ENCODE measurements around the gene BANK1. TPM values are rescaled to one million over a fixed set of nuclear protein-coding genes. Genes with fewer than 3 reads are reported as not detected.

BANK1 gene
- total RNA-seq, 1 experiment from 2014 or later = 2.2 TPM

DNA sequence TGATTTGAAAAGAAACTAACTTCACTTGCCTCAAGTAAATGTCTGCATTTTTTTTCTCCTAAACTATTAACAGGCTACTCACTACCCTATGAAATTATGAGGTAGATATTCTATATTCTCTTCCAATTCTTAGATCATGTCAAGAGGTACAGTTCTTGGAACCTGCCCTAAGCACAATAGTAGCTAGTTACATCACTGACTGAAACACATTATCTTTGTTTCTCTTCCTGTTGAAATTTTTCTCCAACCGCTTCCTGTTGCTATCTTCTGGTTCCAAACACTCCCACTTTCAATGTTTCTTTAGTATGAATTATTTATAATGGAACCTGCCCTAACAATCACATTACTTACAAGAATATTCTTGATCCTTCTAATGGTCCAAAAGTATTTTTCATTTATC lies 5.0 kb upstream of the BANK1 start:
- H2AFZ ChIP-seq = no peak overlapping the region
- ChIA-PET POLR2A (ENCODE audit: unreplicated experiment) (no interaction called here), CTCF (no interaction called here)
- H3K4me2 ChIP-seq = no peak overlapping the region
- no peak overlapping the region for H3K27ac ChIP-seq
- DNase-seq = no peak
- H3K9me2 ChIP-seq (ENCODE audit: insufficient read depth) = no peaks in the 10 kb centered on the region
- no peaks in the 10 kb centered on the region for H3K27me3 ChIP-seq (ENCODE audit: insufficient read depth, low read depth)
- no peaks in the 10 kb centered on the region for H4K20me1 ChIP-seq (ENCODE audit: insufficient read depth)
- no peaks in the 10 kb centered on the region for H3K79me2 ChIP-seq (ENCODE audit: low read depth)
- no peaks in the 10 kb centered on the region for H3K4me1 ChIP-seq (replicated peaks; ENCODE audit: insufficient read depth)
- intact Hi-C loops (cut with micrococcal nuclease; ENCODE audit: unreplicated experiment) = no loop called here
- H3K36me3 ChIP-seq (ENCODE audit: low read depth) = no peaks in the 10 kb centered on the region
- TF ChIP-seq, protein P1, sequence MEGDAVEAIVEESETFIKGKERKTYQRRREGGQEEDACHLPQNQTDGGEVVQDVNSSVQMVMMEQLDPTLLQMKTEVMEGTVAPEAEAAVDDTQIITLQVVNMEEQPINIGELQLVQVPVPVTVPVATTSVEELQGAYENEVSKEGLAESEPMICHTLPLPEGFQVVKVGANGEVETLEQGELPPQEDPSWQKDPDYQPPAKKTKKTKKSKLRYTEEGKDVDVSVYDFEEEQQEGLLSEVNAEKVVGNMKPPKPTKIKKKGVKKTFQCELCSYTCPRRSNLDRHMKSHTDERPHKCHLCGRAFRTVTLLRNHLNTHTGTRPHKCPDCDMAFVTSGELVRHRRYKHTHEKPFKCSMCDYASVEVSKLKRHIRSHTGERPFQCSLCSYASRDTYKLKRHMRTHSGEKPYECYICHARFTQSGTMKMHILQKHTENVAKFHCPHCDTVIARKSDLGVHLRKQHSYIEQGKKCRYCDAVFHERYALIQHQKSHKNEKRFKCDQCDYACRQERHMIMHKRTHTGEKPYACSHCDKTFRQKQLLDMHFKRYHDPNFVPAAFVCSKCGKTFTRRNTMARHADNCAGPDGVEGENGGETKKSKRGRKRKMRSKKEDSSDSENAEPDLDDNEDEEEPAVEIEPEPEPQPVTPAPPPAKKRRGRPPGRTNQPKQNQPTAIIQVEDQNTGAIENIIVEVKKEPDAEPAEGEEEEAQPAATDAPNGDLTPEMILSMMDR (conservative IDR thresholded peaks at IDR 0.05) = no peak
- TF ChIP-seq EZH2 (IDR thresholded peaks at IDR 0.05; ENCODE audit: low read depth) = no peak
- no TSS peak for BruUV-seq (replicated peaks)
- no peaks in the 10 kb centered on the region for H3K9me3 ChIP-seq (ENCODE audit: insufficient read depth, low read depth)
- no peaks in the 10 kb centered on the region for H3F3A ChIP-seq (ENCODE audit: insufficient read depth, low read depth)
- H3K4me3 ChIP-seq = no peak overlapping the region

DNA sequence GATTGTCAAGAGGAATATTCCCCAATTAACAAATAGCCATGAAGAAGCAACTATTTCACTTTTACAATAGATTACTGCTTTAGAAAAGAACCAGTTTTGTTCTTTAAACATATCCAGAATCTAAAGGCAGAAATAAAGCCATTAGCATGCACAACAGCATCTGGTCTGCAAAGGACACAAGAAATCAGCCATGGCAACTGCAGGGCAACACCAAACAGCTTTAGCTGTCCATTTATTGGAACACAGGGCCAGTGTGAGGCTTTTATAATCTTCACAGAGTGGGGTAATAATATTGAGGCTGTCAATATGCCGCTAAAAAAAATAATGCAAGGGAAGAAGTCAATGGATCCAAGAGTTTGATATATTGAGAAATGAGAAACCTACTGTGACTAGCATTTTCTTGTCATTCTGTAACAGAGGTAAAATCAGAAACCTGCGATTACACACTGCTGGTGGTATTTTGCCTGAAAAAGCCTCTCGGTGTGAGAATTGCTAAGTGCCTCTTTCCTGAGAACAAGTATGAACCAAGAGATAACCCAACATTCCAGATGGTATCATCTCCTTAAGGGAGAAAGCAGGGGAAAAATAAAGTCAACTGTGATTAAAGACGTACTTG lies 2.7 kb upstream of the BANK1 start:
- no peaks in the 10 kb centered on the region for H3K36me3 ChIP-seq (ENCODE audit: low read depth)
- H3K27ac ChIP-seq = no peak overlapping the region
- TF ChIP-seq, protein P1 (conservative IDR thresholded peaks at IDR 0.05) = no peak
- TF ChIP-seq EZH2 (IDR thresholded peaks at IDR 0.05; ENCODE audit: low read depth) = no peak
- H4K20me1 ChIP-seq (ENCODE audit: insufficient read depth) = no peaks in the 10 kb centered on the region
- H3K4me3 ChIP-seq = no peak overlapping the region
- POLR2A ChIA-PET (ENCODE audit: unreplicated experiment) = no interaction called here
- H3K9me2 ChIP-seq (ENCODE audit: insufficient read depth) = no peaks in the 10 kb centered on the region
- H3K79me2 ChIP-seq (ENCODE audit: low read depth) = no peaks in the 10 kb centered on the region
- H3K4me2 ChIP-seq = no peak overlapping the region
- no peak overlapping the region for H2AFZ ChIP-seq
- no peak for DNase-seq
- intact Hi-C loops (cut with micrococcal nuclease; ENCODE audit: unreplicated experiment) = loop anchor here (2.0 kb wide), 1 partner anchor 53 kb away; no protein-coding TSS in a partner anchor
- no TSS peak for BruUV-seq (replicated peaks)
- no peaks in the 10 kb centered on the region for H3K27me3 ChIP-seq (ENCODE audit: insufficient read depth, low read depth)
- CTCF ChIA-PET = no interaction called here
- no peaks in the 10 kb centered on the region for H3K4me1 ChIP-seq (replicated peaks; ENCODE audit: insufficient read depth)
- no peaks in the 10 kb centered on the region for H3F3A ChIP-seq (ENCODE audit: insufficient read depth, low read depth)
- H3K9me3 ChIP-seq (ENCODE audit: insufficient read depth, low read depth) = no peaks in the 10 kb centered on the region

DNA sequence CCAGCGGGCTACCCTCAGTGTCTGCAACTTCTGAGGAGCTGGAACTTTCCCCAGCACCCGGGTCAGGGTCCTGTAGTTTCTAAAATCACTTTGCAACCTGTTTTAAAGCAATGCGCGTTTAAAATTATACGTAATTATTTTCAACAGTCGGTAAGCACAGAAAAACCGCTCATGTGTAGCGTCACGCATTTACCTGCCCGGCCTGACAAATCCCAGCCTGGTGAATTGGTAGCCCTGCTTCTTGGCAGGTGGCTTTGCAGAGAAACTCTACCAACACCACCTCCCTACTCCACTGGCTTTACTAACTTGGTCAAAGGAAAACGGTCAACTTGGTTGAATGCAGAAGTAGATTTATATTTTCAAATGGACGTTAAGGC lies 640 bp downstream of the BANK1 start:
- H3K36me3 ChIP-seq (ENCODE audit: low read depth) = no peaks in the 10 kb centered on the region
- no peaks in the 10 kb centered on the region for H3K9me2 ChIP-seq (ENCODE audit: insufficient read depth)
- H4K20me1 ChIP-seq (ENCODE audit: insufficient read depth) = no peaks in the 10 kb centered on the region
- no peak for TF ChIP-seq EZH2 (IDR thresholded peaks at IDR 0.05; ENCODE audit: low read depth)
- TF ChIP-seq, protein P1 (conservative IDR thresholded peaks at IDR 0.05) = no peak
- no peak overlapping the region for H3K27ac ChIP-seq
- H3K4me3 ChIP-seq = peak overlapping the region; percentile 66
- H3K4me1 ChIP-seq (replicated peaks; ENCODE audit: insufficient read depth) = no peaks in the 10 kb centered on the region
- H3K4me2 ChIP-seq = peak overlapping the region; percentile 76
- no peaks in the 10 kb centered on the region for H3K9me3 ChIP-seq (ENCODE audit: insufficient read depth, low read depth)
- H3K79me2 ChIP-seq (ENCODE audit: low read depth) = no peaks in the 10 kb centered on the region
- peak overlapping the region; percentile 85 for H2AFZ ChIP-seq
- no peaks in the 10 kb centered on the region for H3K27me3 ChIP-seq (ENCODE audit: insufficient read depth, low read depth)
- no peaks in the 10 kb centered on the region for H3F3A ChIP-seq (ENCODE audit: insufficient read depth, low read depth)
- no peak for DNase-seq
- POLR2A ChIA-PET (ENCODE audit: unreplicated experiment) = no interaction called here
- CTCF ChIA-PET = no interaction called here
- intact Hi-C loops (cut with micrococcal nuclease; ENCODE audit: unreplicated experiment) = loop anchor here (10.0 kb wide), 1 partner anchor 194 kb away; no protein-coding TSS in a partner anchor
- no TSS peak for BruUV-seq (replicated peaks)

All from PC-9 (cell line).